HL-60 (cell line): ENCODE results near the gene NR4A3.

Experiments
- CTCF ChIP-seq: IDR thresholded peaks from one replicate; pipeline ENCODE4 v1.5.1; 2011; ENCODE audit warnings: low read length, control low read depth, inconsistent platforms; ENCODE audit not compliant: insufficient read depth
- GABPA ChIP-seq: IDR thresholded peaks from 2 replicates; pipeline ENCODE4 v1.6.1; 2012; ENCODE audit warnings: low read depth
- POLR2AphosphoS5 ChIP-seq: IDR thresholded peaks from 2 replicates; pipeline ENCODE4 v1.6.1; 2012; ENCODE audit warnings: low read depth
- REST ChIP-seq: IDR thresholded peaks from 2 replicates; pipeline ENCODE4 v1.6.1; 2012; ENCODE audit warnings: low read depth; ENCODE audit not compliant: insufficient replicate concordance
- SPI1 ChIP-seq: IDR thresholded peaks from 2 replicates; pipeline ENCODE4 v1.6.1; 2012; ENCODE audit warnings: low read depth, mild to moderate bottlenecking, borderline replicate concordance

- TF ChIP-seq CTCF (no peak), POLR2AphosphoS5 (no peak), REST (no peak), SPI1 (no peak), GABPA (no peak)
Measured at GRCh38 chr9:99816392-99816791, 5.3 kb upstream of the NR4A3 start.
